SK-N-SH (cell line): ENCODE results near the gene SLC7A6OS. TPM values are rescaled to one million over a fixed set of nuclear protein-coding genes. Genes with fewer than 3 reads are reported as not detected.

Experiments used
- CTCF ChIA-PET: fragments of 300-600, 350-600 bp; formaldehyde crosslinking; extraction: SDS; loops from one replicate; lab custom pipeline; 2021; lab: Yijun Ruan, JAX
- POLR2A ChIA-PET: fragments of 350-600 bp; sonication (Branson Sonifier 250); formaldehyde crosslinking; extraction: SDS; loops from one replicate; lab custom pipeline; 2020; ENCODE audit warnings: antibody characterized with exemption, inconsistent platforms; lab: Yijun Ruan, JAX
- DNase-seq: peaks from one replicate; pipeline ENCODE4 v3.0.0; 2012
- H2AFZ ChIP-seq: fragments of 200-600 bp; sonication (generic); 2 replicates; pipeline ENCODE4 v1.8.1; 2016; ENCODE audit warnings: antibody characterized with exemption, mild to moderate bottlenecking, low read depth
- H3F3A ChIP-seq: fragments of 200-600 bp; sonication (generic); replicated peaks from 2 replicates; pipeline ENCODE3; 2016; ENCODE audit warnings: antibody characterized with exemption, mild to moderate bottlenecking; ENCODE audit not compliant: insufficient read depth
- H3K27ac ChIP-seq, 2 experiments: fragments of 200-500 bp in 1 of 2; fragments of 200-600 bp in 1 of 2; sonication (Bioruptor generic) in 1 of 2; sonication (generic), shearing (Covaris generic) in 1 of 2; 2 replicates each; pipeline versions ENCODE4 v1.5.1 to v1.6.1; 2014 to 2016; ENCODE audit warnings: low read depth in 2 of 2, inconsistent platforms in 1 of 2, low read length in 1 of 2, mild to moderate bottlenecking in 1 of 2, mixed read lengths in 1 of 2
- H3K27me3 ChIP-seq: fragments of 200-600 bp; sonication (generic), shearing (Covaris generic); 2 replicates; pipeline ENCODE4 v1.6.1; 2016; ENCODE audit warnings: mixed run types; ENCODE audit not compliant: insufficient read depth
- H3K36me3 ChIP-seq, 2 experiments: fragments of 200-500 bp in 1 of 2; fragments of 200-600 bp in 1 of 2; sonication (Bioruptor generic) in 1 of 2; sonication (generic) in 1 of 2; replicated peaks in 1 of 2; 2 replicates each; pipeline versions ENCODE3 to v1.5.1; 2014 to 2016; ENCODE audit warnings: low read length in 1 of 2, mild to moderate bottlenecking in 1 of 2; ENCODE audit not compliant: insufficient read depth in 2 of 2, control insufficient read depth in 1 of 2
- H3K4me1 ChIP-seq, 2 experiments: fragments of 200-500 bp in 1 of 2; fragments of 200-600 bp in 1 of 2; sonication (Bioruptor generic) in 1 of 2; sonication (generic), shearing (Covaris generic) in 1 of 2; 2 replicates each; pipeline versions ENCODE4 v1.5.1 to v1.6.1; 2014 to 2016; ENCODE audit warnings: low read depth in 1 of 2, low read length in 1 of 2, mixed run types in 1 of 2; ENCODE audit not compliant: insufficient read depth in 2 of 2, control insufficient read depth in 1 of 2
- H3K4me2 ChIP-seq: fragments of 200-600 bp; sonication (generic), shearing (Covaris generic); 2 replicates; pipeline ENCODE4 v1.6.1; 2017; ENCODE audit warnings: mixed run types
- H3K4me3 ChIP-seq, 2 experiments: fragments of 200-500 bp in 1 of 2; fragments of 200-600 bp in 1 of 2; sonication (Bioruptor generic) in 1 of 2; sonication (generic), shearing (Covaris generic) in 1 of 2; 2 replicates each; pipeline versions ENCODE4 v1.5.1 to v1.8.1; 2014 to 2016; ENCODE audit warnings: low read depth in 2 of 2, inconsistent platforms in 1 of 2, low read length in 1 of 2, mild to moderate bottlenecking in 1 of 2, mixed read lengths in 1 of 2, moderate library complexity in 1 of 2
- H3K79me2 ChIP-seq: fragments of 200-600 bp; sonication (generic); 2 replicates; pipeline ENCODE4 v1.8.1; 2017; ENCODE audit warnings: mild to moderate bottlenecking; ENCODE audit not compliant: insufficient read depth
- H3K9ac ChIP-seq: fragments of 200-600 bp; sonication (generic); 2 replicates; pipeline ENCODE4 v1.6.1; 2017; ENCODE audit warnings: mixed run types
- H3K9me2 ChIP-seq: fragments of 200-600 bp; sonication (generic); 2 replicates; pipeline ENCODE4 v1.6.1; 2017; ENCODE audit warnings: mixed run types
- H3K9me3 ChIP-seq: fragments of 200-600 bp; sonication (generic); 2 replicates; pipeline ENCODE4 v1.6.1; 2017; ENCODE audit warnings: mixed run types, mild to moderate bottlenecking, moderate library complexity
- H4K20me1 ChIP-seq: fragments of 200-600 bp; sonication (generic); 2 replicates; pipeline ENCODE4 v1.6.1; 2017; ENCODE audit warnings: mild to moderate bottlenecking, mixed run types; ENCODE audit not compliant: insufficient read depth
- CHD2 ChIP-seq: fragments of 150-350 bp; IDR thresholded peaks from 2 replicates; pipeline ENCODE4 v1.6.1; 2018; ENCODE audit warnings: low read length; ENCODE audit not compliant: partially characterized antibody
- ELF1 ChIP-seq: IDR thresholded peaks from 2 replicates; pipeline ENCODE4 v1.4.0; 2012
- EZH2phosphoT487 ChIP-seq: fragments of 200-600 bp; sonication (generic); IDR thresholded peaks from 2 replicates; pipeline ENCODE4 v1.6.1; 2017; ENCODE audit warnings: low read depth, mixed run types, mild to moderate bottlenecking, antibody characterized with exemption, moderate library complexity, borderline replicate concordance
- FOSL2 ChIP-seq: IDR thresholded peaks from 2 replicates; pipeline ENCODE4 v1.4.0; 2012; ENCODE audit warnings: low read depth, mild to moderate bottlenecking, moderate library complexity, borderline replicate concordance
- FOXJ3 ChIP-seq: sonication (generic); formaldehyde crosslinking; IDR thresholded peaks from 2 replicates; pipeline ENCODE4 v1.5.1; 2020; ENCODE audit warnings: mild to moderate bottlenecking, missing genetic modification reagents
- GATA2 ChIP-seq: sonication (generic); formaldehyde crosslinking; IDR thresholded peaks from 2 replicates; pipeline ENCODE4 v1.5.0; 2020; ENCODE audit warnings: mild to moderate bottlenecking, missing genetic modification reagents
- JUND ChIP-seq: IDR thresholded peaks from 2 replicates; pipeline ENCODE4 v1.4.0; 2012
- MAX ChIP-seq: IDR thresholded peaks from 2 replicates; pipeline ENCODE4 v1.4.0; 2012; ENCODE audit warnings: low read depth
- MEF2A ChIP-seq: IDR thresholded peaks from 2 replicates; pipeline ENCODE4 v1.4.0; 2012; ENCODE audit warnings: low read depth, borderline replicate concordance
- NFIC ChIP-seq: IDR thresholded peaks from 2 replicates; pipeline ENCODE4 v1.4.0; 2012; ENCODE audit warnings: borderline replicate concordance
- NRF1 ChIP-seq: IDR thresholded peaks from 2 replicates; pipeline ENCODE4 v1.6.1; 2012; ENCODE audit warnings: low read depth, mild to moderate bottlenecking, low read length
- POLR2AphosphoS5 ChIP-seq: IDR thresholded peaks from 2 replicates; pipeline ENCODE4 v1.6.1; 2012; ENCODE audit warnings: low read depth, low read length
- RAD21 ChIP-seq: IDR thresholded peaks from 2 replicates; pipeline ENCODE4 v1.6.1; 2012; ENCODE audit warnings: mild to moderate bottlenecking, low read length
- RCOR1 ChIP-seq: fragments of 150-350 bp; IDR thresholded peaks from 2 replicates; pipeline ENCODE4 v1.6.1; 2017; ENCODE audit warnings: antibody characterized with exemption, low read length
- SIN3A ChIP-seq: IDR thresholded peaks from 2 replicates; pipeline ENCODE4 v1.6.1; 2012; ENCODE audit warnings: low read depth, mild to moderate bottlenecking, low read length, moderate library complexity, borderline replicate concordance
- TCF12 ChIP-seq: IDR thresholded peaks from 2 replicates; pipeline ENCODE4 v1.4.0; 2012
- USF2 ChIP-seq: fragments of 150-350 bp; IDR thresholded peaks from 2 replicates; pipeline ENCODE4 v1.6.1; 2017; ENCODE audit warnings: antibody characterized with exemption, low read length, low read depth, borderline replicate concordance
- YY1 ChIP-seq: IDR thresholded peaks from 2 replicates; pipeline ENCODE4 v1.4.0; 2012; ENCODE audit warnings: low read depth, mild to moderate bottlenecking
- WGBS: methylation state at CpG from one replicate; pipeline ENCODE4 v1.1.6; 2017; ENCODE audit warnings: low lambda C conversion rate; 5-methylcytosine and 5-hydroxymethylcytosine counted together
- polyA plus RNA-seq, 3 experiments: library from polyadenylated mRNA; depleted of rRNA; stranded (reverse); fragments of >200 nt; gene quantifications; 2 replicates each; pipeline ENCODE4 v1.2.3, GENCODE V29; 2012
- TF ChIP-seq, protein P1 (sequence below): fragments of 200-600 bp; sonication (generic); IDR thresholded peaks from 2 replicates; pipeline ENCODE4 v1.6.1; 2017; ENCODE audit warnings: antibody characterized with exemption, mild to moderate bottlenecking, moderate library complexity
- TF ChIP-seq, protein P2 (sequence below): IDR thresholded peaks from 2 replicates; pipeline ENCODE4 v1.6.1; 2012; ENCODE audit warnings: mild to moderate bottlenecking, low read depth, low read length, moderate library complexity

Gene SLC7A6OS
- polyA plus RNA-seq, 1 of the 3 experiments (the other 2 are of a cell fraction), result 6.6 TPM

GRCh38 chr16:68345351-68345810 lies 34.6 kb upstream of the SLC7A6OS start:
- no peak for DNase-seq
- H3F3A ChIP-seq, result no peaks in the 10 kb centered on the region
- H3K36me3 ChIP-seq, result peaks cover 15 to 67% of the 10 kb centered on the region in 2 experiments
- H3K4me2 ChIP-seq, result no peak overlapping the region
- H3K9me3 ChIP-seq, result no peaks in the 10 kb centered on the region
- WGBS, result 92% methylated on average over 7 of the region's 11 CpGs
- no peaks in the 10 kb centered on the region for H3K9me2 ChIP-seq
- H3K27ac ChIP-seq, result no peak overlapping the region
- H3K9ac ChIP-seq, result no peak overlapping the region
- no peaks in the 10 kb centered on the region for H3K79me2 ChIP-seq
- H3K27me3 ChIP-seq, result no peaks in the 10 kb centered on the region
- CTCF ChIA-PET, result interaction anchor here (3.1 kb wide), 1 partner anchor 17 kb away, joined by 15 read pairs; no protein-coding TSS in a partner anchor
- H3K4me3 ChIP-seq, result no peak overlapping the region
- H2AFZ ChIP-seq, result no peak overlapping the region
- TF ChIP-seq USF2 (no peak), EZH2phosphoT487 (no peak), CHD2 (no peak), NRF1 (no peak), FOXJ3 (CRISPR knock-in tag) (no peak), FOSL2 (no peak), JUND (no peak), SIN3A (no peak), RAD21 (no peak), MAX (no peak), YY1 (no peak), ELF1 (no peak), TCF12 (no peak), RCOR1 (no peak), GATA2 (no peak), POLR2AphosphoS5 (no peak), NFIC (no peak), MEF2A (no peak)
- TF ChIP-seq, protein P1, sequence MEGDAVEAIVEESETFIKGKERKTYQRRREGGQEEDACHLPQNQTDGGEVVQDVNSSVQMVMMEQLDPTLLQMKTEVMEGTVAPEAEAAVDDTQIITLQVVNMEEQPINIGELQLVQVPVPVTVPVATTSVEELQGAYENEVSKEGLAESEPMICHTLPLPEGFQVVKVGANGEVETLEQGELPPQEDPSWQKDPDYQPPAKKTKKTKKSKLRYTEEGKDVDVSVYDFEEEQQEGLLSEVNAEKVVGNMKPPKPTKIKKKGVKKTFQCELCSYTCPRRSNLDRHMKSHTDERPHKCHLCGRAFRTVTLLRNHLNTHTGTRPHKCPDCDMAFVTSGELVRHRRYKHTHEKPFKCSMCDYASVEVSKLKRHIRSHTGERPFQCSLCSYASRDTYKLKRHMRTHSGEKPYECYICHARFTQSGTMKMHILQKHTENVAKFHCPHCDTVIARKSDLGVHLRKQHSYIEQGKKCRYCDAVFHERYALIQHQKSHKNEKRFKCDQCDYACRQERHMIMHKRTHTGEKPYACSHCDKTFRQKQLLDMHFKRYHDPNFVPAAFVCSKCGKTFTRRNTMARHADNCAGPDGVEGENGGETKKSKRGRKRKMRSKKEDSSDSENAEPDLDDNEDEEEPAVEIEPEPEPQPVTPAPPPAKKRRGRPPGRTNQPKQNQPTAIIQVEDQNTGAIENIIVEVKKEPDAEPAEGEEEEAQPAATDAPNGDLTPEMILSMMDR, result no peak
- TF ChIP-seq, protein P2, sequence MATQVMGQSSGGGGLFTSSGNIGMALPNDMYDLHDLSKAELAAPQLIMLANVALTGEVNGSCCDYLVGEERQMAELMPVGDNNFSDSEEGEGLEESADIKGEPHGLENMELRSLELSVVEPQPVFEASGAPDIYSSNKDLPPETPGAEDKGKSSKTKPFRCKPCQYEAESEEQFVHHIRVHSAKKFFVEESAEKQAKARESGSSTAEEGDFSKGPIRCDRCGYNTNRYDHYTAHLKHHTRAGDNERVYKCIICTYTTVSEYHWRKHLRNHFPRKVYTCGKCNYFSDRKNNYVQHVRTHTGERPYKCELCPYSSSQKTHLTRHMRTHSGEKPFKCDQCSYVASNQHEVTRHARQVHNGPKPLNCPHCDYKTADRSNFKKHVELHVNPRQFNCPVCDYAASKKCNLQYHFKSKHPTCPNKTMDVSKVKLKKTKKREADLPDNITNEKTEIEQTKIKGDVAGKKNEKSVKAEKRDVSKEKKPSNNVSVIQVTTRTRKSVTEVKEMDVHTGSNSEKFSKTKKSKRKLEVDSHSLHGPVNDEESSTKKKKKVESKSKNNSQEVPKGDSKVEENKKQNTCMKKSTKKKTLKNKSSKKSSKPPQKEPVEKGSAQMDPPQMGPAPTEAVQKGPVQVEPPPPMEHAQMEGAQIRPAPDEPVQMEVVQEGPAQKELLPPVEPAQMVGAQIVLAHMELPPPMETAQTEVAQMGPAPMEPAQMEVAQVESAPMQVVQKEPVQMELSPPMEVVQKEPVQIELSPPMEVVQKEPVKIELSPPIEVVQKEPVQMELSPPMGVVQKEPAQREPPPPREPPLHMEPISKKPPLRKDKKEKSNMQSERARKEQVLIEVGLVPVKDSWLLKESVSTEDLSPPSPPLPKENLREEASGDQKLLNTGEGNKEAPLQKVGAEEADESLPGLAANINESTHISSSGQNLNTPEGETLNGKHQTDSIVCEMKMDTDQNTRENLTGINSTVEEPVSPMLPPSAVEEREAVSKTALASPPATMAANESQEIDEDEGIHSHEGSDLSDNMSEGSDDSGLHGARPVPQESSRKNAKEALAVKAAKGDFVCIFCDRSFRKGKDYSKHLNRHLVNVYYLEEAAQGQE, result no peak
- TF ChIP-seq, all 33 proteins: peak for 0
- Histone ChIP-seq H3K4me1 (no peaks in the 10 kb centered on the region), H4K20me1 (no peaks in the 10 kb centered on the region)
- POLR2A ChIA-PET, result no interaction called here
